PC-3 (cell line): ENCODE measurements around the gene SLC39A11.

Source experiments
- CTCF ChIP-seq: fragments of 300-600 bp; sonication (generic); conservative IDR thresholded peaks from 2 replicates; pipeline ENCODE4 v1.5.1; 2017; ENCODE audit warnings: antibody characterized with exemption, low read depth, mild to moderate bottlenecking, low read length
- EZH2 ChIP-seq: fragments of 300-600 bp; sonication (generic); IDR thresholded peaks from one replicate; pipeline ENCODE4 v1.6.1; 2017; ENCODE audit warnings: antibody characterized with exemption, mild to moderate bottlenecking, low read length; ENCODE audit not compliant: unreplicated experiment

GRCh38 chr17:73042225-73042624, 50.3 kb downstream of the SLC39A11 start:
- TF ChIP-seq CTCF (no peak), EZH2 (no peak)
